ENCODE measurements around the gene IER5. TPM values are rescaled to one million over a fixed set of nuclear protein-coding genes. Genes with fewer than 3 reads are reported as not detected.

IER5 gene
- total RNA-seq, 1 donor = 12.3 TPM

DNA sequence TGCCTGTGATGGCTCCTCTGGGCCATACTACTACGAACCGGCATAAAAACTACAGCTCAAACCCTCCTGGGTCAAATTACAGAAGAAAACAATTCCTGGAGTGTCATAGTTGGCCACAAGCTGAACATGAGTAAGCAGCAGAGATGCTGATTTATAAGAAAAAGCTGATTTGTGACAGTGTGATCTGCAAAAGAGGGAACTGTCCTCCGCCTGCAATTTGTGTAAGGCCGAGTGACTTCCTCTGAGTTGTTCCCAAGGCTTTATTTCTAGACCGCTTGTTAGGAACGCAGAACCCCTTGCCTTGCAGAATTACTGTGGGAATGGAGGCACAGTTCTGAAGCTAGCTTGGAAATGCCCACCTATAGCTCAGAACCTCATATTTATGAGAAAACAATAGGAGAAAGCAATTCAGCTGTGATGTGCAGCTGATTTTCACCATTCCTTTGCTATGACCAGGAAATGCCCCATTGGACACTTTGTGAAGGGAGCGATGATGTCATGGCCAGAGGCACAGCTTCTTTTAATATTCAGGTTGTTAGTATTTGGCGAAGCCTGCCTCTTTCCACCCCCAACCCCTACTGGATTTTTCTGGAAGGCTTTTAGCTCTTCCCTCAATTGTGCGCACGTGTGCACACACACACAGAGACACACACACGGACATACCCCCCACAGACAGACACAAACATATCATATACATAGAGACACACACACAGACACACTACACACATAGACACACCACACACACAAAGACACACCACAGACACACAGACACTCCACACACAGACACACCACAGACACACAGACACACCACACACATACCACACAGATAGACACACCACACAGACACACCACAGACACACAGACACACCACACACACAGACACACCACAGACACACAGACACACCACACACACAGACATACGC, 47.6 kb downstream of the IER5 start:
- peak; percentile 91 for DNase-seq (ENCODE audit: low read depth)
- TF ChIP-seq, protein P1, sequence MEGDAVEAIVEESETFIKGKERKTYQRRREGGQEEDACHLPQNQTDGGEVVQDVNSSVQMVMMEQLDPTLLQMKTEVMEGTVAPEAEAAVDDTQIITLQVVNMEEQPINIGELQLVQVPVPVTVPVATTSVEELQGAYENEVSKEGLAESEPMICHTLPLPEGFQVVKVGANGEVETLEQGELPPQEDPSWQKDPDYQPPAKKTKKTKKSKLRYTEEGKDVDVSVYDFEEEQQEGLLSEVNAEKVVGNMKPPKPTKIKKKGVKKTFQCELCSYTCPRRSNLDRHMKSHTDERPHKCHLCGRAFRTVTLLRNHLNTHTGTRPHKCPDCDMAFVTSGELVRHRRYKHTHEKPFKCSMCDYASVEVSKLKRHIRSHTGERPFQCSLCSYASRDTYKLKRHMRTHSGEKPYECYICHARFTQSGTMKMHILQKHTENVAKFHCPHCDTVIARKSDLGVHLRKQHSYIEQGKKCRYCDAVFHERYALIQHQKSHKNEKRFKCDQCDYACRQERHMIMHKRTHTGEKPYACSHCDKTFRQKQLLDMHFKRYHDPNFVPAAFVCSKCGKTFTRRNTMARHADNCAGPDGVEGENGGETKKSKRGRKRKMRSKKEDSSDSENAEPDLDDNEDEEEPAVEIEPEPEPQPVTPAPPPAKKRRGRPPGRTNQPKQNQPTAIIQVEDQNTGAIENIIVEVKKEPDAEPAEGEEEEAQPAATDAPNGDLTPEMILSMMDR (IDR thresholded peaks at IDR 0.05; ENCODE audit: insufficient read depth, low read length) = no peak
- no peak overlapping the region for H3K4me3 ChIP-seq (ENCODE audit: low read depth, low read length)

DNA sequence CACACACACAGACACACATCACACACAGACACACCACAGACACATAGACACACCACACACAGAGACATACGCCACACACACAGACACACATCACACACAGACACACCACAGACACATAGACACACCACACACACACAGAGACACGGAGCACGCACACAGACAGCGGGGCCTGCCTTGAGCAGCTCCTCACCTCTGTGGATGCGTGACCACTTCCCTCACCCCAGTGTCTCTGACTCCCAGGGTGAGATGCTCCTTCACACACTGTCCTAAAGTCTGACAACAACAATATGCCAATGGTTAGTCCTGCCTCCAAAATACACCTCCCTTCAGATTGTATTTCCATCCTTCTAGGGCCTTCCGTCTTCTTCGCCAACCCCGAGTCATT, 48.2 kb downstream of the IER5 start:
- TF ChIP-seq, protein P1 (IDR thresholded peaks at IDR 0.05; ENCODE audit: insufficient read depth, low read length) = no peak
- DNase-seq (ENCODE audit: low read depth) = no peak
- no peak overlapping the region for H3K4me3 ChIP-seq (ENCODE audit: low read depth, low read length)

DNA sequence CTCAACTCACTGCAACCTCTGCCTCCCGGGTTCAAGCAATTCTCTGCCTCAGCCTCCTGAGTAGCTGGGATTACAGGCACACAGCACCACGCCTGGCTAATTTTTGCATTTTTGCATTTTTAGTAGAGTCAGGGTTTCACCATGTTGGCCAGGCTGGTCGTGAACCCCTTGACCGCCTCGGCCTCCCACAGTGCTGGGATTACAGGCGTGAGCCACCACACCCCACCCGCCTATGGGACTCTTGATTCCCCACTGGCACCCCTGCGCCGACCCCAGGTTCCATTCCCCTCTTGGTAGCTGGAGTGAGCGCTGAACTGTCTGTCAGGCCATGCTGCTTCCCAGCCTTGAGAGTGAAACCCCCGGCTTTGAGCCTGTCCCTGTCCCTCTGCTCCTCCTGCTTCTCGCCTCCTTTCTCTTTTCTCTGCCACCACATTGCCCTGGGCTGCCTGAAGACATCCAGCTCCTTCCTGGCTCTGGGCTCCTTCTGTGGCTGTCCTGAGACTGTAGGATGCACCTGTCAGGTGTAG, 48.8 kb downstream of the IER5 start:
- no peak overlapping the region for H3K4me3 ChIP-seq (ENCODE audit: low read depth, low read length)
- TF ChIP-seq, protein P1 (IDR thresholded peaks at IDR 0.05; ENCODE audit: insufficient read depth, low read length) = no peak
- DNase-seq (ENCODE audit: low read depth) = no peak

DNA sequence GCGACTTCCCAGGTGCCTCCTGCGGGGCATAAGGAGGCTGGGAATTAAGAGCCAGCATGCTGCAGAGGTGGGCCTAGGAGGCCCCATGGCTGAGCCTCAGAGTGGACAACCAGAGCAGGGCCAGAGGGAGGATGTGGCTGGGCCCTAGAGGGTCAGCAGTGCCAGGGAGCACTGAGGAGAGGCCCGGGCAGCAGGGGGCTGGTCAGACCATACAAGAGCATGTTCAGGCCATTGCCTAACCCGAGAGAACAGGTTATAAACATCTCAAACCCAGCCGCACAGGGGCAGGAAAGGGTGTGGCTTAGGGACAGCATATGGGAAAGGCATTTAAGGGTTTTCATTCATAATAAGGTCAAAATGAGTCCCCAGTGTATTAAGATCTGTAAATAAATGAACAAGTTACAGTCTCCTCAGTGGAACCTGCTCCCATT, 51.1 kb downstream of the IER5 start:
- no peak overlapping the region for H3K4me3 ChIP-seq (ENCODE audit: low read depth, low read length)
- TF ChIP-seq, protein P1 (IDR thresholded peaks at IDR 0.05; ENCODE audit: insufficient read depth, low read length) = no peak
- DNase-seq (ENCODE audit: low read depth) = peak; percentile 54

DNA sequence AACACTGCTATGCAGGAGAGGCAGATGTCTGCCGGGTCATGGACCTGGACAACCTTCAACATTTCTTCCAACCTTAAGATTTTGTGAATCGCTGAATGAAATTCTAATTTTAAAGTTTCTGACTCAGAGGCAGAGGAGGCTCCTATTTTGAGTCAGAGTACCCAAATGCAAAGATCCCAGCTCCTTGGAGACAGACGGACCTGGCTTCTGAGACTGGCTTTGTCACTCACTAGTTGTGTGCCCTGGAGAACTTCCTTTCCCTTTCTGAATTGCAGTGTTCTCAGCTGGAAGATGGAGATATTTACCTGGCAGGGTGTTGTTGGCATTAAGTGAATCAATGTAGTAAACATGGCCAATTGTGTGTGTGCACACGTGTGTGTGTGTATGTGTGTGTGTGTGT, 51.9 kb downstream of the IER5 start:
- H3K4me3 ChIP-seq (ENCODE audit: low read depth, low read length) = no peak overlapping the region
- DNase-seq (ENCODE audit: low read depth) = no peak

DNA sequence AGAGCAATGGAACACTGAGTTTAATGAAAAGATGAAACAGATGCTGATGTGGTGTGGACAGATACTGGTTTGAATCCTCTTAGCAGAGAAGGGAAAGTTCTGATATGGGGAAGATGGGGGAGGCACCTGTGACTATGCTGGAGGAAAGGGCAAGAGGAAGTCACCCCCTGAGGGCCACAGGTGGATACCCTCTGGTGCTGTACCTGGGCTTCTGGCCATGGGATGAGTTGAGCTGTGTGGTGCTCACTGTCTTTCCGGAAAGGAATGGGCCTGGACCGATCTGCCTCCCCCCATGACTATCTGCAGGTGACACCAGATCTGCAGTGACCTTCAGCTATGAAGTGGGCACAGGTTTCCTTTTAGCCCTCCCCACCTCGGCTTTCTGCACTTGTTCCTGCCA, 52.4 kb downstream of the IER5 start:
- no peak for DNase-seq (ENCODE audit: low read depth)

More for the DNA sequence above, 51.9 kb downstream of the IER5 start:
- TF ChIP-seq, protein P1 (IDR thresholded peaks at IDR 0.05; ENCODE audit: insufficient read depth, low read length) = no peak

More for the DNA sequence above, 52.4 kb downstream of the IER5 start:
- no peak overlapping the region for H3K4me3 ChIP-seq (ENCODE audit: low read depth, low read length)
- TF ChIP-seq, protein P1 (IDR thresholded peaks at IDR 0.05; ENCODE audit: insufficient read depth, low read length) = no peak
